Activated CD8-positive, alpha-beta memory T cell treated with anti-CD3 and anti-CD28 coated beads for 36 hours (primary cell): Measurements from ENCODE around the gene WT1. TPM values are rescaled to one million over a fixed set of nuclear protein-coding genes. Genes with fewer than 3 reads are reported as not detected.
"Not testable (repeated sequence)": the region's sequence is repeated elsewhere in the genome, so short reads cannot be mapped to it uniquely, and the experiment has no call there.

Experiments used
- CTCF ChIA-PET: fragments of 350-600 bp; sonication (Branson Sonifier 250); formaldehyde crosslinking; loops from one replicate; lab custom pipeline; 2021; ENCODE audit warnings: antibody characterized with exemption; lab: Charles Lee
- POLR2A ChIA-PET: fragments of 350-600 bp; sonication (Branson Sonifier 250); formaldehyde crosslinking; loops from one replicate; lab custom pipeline; 2021; ENCODE audit warnings: antibody characterized with exemption; lab: Charles Lee
- total RNA-seq, 2 experiments: library from RNA; stranded (reverse); gene quantifications; one replicate each; pipeline ENCODE4 v1.2.3, GENCODE V29; 2021

The WT1 gene
- not detected for total RNA-seq

- ChIA-PET CTCF (no interaction called here), POLR2A (no interaction called here)
Observed at GRCh38 chr11:32435511-32435941, at the start of gene WT1. Gene WT1, minus strand, starts transcription at chr11:32435539.

GRCh38 chr11:32479291-32479690 is 44.0 kb upstream of the WT1 start:
- POLR2A ChIA-PET: no interaction called here
- CTCF ChIA-PET: no interaction called here

DNA sequence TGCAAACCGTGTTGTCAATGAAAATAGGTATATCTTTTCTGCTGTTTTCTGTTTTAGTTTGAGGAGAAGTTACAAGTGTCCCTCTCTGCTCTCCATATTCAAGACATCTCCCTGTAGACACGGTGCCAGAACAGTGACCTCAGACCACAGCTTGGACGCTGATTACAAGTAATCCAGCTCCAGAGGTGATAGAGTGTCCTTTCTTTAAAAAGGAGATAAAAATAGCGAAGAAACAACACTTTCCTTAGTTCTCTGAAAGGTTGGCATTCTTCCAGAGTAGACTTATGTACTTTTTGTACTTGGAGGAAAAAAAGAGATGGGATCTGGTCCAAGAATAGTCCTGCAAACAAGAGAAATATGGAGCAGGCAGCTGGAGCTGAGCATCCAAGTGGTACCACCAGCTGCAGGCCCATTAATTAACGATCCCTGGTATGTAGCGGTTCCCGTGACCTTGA is 43.0 kb upstream of the WT1 start:
- ChIA-PET CTCF (no interaction called here), POLR2A (no interaction called here)

GRCh38 chr11:32473282-32473909 is 38.1 kb upstream of the WT1 start:
- ChIA-PET POLR2A (no interaction called here), CTCF (no interaction called here)

DNA sequence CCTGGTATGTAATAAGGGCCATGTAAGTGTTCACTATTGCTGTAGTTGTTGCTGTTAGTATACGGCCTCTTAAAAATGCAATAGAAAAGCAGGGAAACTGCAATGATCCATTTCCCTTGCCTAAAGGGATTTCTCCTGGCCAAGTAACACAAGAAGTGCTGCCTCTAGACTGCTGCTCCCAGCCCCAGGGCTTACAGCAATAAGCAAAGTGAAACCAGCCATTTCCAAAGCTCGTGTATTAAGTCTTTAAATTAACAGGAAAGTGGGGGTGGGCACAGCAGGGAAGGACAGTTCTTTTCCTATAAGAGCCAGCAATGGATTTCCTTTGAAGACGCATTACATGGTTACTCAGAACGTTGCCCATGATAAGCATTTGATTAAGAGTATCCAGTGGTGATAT is 36.9 kb upstream of the WT1 start:
- POLR2A ChIA-PET: no interaction called here
- CTCF ChIA-PET: no interaction called here

GRCh38 chr11:32471544-32471943 is 36.2 kb upstream of the WT1 start:
- POLR2A ChIA-PET, CTCF ChIA-PET: not testable (repeated sequence)

DNA sequence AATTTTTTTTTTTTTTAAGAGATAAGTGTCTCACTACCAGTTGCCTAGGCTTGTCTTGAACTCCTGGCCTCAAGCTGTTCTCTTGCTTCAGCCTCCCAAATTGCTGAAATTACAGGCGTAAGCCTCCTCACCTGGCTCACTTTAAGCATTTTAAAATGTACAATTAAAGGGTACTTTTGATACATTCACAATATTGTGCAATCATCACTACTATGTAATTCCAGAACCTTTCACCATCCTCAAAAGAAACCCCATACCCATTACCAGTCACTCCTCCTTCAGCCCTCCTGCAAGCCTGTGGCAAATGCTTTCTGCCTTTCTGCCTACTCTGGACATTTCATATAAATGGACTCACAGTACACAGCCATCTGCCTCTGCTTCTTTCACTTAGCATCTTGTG is 34.5 kb upstream of the WT1 start:
- POLR2A ChIA-PET: interaction anchor here (0.7 kb wide), 1 partner anchor 1496 kb away, joined by 9 read pairs; no protein-coding TSS in a partner anchor
- CTCF ChIA-PET: no interaction called here

DNA sequence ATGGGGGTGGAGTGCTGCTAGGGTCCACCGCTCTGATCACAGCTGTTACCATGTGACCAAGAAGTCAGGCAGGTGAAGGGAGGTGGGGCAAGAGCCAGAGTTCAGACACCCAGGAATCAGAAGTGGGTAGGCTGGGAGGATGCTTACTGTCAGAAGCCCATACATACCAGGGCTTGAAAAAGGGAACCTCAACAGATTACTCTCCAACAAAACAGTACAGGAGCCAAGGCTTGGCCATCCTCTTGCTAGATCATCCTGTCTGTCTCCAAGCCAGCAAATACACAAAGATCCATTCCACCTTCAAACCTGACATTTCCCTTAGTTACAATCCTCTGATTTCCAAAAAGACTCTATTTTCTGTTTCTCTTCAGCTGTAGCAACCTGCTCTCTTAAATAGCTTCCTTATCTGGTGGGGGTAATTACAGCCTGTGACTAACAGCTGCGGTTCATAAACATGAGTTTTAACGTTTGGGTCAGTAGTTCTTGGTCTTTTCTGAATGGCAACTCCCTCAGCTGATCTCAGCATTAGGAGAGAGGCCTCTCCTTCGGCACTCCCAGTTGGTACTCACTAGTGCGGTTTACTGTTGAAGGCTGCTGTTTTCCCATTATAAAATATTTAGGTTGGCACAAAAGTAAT is 31.1 kb upstream of the WT1 start:
- CTCF ChIA-PET: no interaction called here
- POLR2A ChIA-PET: no interaction called here

DNA sequence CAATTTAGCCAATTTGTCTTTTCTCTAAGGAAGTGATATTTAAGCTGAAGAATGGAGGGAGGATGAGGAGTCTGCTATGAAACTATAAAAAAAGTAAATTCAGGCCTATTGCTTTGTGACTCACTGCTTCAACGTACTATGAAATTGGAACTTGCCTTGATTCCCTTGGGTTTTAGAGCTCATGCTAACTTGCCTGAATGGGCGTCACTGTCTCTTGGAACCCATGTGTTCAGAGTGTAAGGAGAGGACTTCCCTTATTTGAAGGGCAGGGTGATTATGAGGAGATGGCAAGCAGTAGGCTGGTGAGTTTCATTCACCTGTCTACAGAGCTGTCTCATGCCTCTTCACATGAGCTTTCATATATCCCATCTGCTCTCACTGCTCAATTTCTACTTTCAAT is 28.7 kb upstream of the WT1 start:
- POLR2A ChIA-PET: no interaction called here
- CTCF ChIA-PET: no interaction called here

DNA sequence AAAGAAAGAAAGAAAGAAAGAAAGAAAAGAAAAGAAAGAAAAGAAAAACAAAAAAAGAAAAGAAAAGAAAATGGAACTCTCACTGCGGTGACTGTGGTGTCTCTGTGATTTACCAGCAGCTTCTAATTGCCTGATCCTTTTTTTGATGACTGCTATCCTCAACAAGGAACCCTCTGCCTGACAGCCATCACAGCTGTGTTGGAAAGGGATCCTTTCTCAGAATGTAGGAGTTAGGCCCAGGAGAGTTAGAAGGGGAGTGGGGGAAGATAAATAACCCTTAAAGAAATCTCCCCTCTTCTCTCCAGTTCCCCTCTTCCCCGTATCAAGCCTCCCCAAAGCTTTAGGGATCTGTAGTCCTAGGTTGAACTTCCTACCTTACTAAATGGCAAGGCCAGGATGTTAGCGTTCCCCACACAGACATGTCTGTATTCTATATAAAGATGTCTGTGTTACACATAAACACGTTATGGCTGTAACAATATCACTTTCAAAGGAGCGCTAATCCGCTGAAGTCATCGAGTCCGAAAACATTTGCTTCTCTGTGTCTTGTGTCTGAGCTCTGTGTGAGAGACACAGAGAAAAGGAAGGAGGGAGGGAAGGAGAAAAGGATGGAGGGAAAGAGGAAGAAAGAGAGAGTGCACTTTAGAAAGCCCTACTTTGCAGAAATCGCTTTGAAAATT is 26.8 kb upstream of the WT1 start:
- ChIA-PET POLR2A (no interaction called here), CTCF (no interaction called here)

GRCh38 chr11:32456864-32457263 is 21.5 kb upstream of the WT1 start:
- CTCF ChIA-PET: no interaction called here
- POLR2A ChIA-PET: no interaction called here

DNA sequence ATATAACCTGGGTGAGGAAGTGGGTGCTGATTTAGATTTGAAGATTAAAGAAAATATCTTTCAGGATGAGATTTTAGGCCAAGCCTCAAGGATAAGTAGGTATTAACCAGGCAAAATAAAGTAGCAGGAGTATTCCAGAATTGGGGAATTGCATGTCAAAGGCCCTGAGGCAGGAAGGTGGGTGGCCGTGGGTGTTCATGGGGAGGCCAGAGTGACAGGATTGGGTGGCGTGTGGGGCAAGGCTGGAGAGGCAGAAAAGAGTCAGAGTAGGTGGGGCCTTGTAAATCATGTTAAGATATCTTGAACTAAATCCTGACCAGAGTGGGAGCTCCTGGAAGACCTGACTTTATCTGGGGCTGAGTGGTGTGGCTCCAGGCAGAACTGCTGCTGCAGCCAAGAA is 19.7 kb upstream of the WT1 start:
- POLR2A ChIA-PET: no interaction called here
- CTCF ChIA-PET: no interaction called here

DNA sequence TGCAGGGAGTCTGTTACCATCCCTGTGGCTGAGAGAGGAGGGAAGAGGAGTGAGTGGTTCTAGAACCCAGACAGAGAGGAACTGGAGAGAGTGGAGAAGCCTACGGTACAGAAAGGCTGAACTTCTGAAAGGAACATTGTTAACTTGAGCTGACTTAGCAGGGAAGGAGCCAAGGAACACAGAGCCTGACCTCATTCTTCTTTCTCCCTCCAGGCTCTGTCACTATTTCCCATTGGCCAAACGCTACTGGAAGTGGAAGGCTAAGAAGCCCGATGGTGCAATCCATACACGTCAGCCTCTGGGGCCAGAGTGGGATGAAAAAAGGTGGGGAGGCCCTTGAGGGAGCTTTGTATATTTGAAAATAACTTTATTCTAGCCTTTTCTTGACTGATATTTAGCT is 16.5 kb upstream of the WT1 start:
- CTCF ChIA-PET: no interaction called here
- POLR2A ChIA-PET: no interaction called here

DNA sequence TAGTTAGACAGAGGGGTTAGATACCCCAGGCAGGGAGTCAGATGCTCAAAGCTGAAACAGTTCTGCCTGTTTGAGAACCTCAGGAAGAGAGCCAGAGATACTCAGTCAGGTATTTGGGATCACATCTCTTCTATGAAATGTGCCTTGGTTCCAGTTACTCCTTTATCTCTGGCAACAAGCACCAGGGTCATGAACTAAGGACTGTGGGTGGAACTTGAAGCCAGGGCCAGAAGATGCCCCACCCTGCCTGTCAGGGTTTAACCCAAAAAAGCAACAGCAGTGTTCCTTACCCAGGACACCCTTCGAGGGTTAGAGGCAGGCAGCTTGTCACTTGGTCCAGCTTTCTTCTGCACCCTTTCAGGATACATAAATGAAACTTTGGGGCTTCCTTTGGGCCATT is 15.0 kb upstream of the WT1 start:
- CTCF ChIA-PET: no interaction called here
- POLR2A ChIA-PET: no interaction called here

DNA sequence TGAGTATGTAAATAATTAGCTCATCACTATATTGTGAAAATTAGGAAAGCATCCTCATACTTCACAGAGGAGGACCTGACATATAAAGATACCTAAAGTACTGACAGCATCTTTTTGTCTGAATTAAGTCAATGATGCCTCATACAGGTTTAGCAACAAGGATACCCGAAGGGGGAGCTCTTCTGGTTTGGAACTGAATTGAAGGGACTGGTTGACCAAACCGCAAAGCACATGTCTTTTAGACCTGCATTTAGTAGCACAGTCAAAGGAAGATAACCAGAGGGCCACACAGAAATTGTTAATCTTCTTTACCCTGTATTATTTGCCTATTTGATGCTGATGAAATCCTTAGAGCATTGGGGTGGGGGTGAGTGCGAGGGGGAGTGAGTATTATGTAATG is 12.9 kb upstream of the WT1 start:
- ChIA-PET CTCF (interaction anchor here (0.6 kb wide), 1 partner anchor 417 kb away, joined by 3 read pairs; no protein-coding TSS in a partner anchor), POLR2A (no interaction called here)

GRCh38 chr11:32447252-32447651 is 11.9 kb upstream of the WT1 start:
- ChIA-PET POLR2A (no interaction called here), CTCF (no interaction called here)

DNA sequence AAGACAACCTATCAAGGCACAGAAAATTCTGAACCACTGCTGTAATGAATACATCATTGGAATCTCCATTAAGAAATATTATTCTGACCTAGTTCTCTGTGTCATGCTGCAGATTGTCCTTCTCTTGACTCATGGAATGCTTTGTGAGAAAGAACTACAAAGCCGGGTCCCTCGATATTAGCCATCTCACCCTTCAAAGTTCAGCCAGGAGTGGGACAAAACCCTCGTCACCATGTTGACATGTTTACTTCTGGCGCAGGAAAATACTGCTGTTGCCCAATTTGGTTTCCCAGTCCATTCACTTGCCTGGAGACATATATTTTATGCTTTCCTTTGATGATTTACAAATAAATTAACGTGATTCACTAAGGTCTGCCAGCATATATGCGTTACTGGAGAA is 10.9 kb upstream of the WT1 start:
- ChIA-PET POLR2A (no interaction called here), CTCF (no interaction called here)

- CTCF ChIA-PET: no interaction called here
- POLR2A ChIA-PET: no interaction called here
Observed at GRCh38 chr11:32444186-32444585, 8.8 kb upstream of the WT1 start.

DNA sequence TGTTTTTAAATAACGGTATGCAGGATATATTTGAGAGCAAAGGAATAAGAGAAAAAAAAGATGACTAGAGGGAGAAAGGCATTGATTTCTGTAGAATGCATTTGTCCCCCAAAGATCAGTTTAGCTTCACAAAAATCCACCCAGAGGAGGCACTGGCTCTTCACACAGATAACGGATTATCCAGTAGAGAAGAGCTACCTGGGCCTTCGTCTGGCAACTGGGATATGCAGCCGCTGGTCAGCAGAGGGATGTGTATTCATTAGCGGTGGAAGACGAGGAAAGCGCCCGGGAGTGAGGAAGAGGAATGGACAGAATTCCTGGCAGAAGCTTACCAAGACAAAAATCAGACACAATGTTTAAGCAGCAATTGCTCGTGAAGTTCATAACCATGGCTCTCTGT is 5.6 kb upstream of the WT1 start:
- ChIA-PET POLR2A (no interaction called here), CTCF (no interaction called here)

DNA sequence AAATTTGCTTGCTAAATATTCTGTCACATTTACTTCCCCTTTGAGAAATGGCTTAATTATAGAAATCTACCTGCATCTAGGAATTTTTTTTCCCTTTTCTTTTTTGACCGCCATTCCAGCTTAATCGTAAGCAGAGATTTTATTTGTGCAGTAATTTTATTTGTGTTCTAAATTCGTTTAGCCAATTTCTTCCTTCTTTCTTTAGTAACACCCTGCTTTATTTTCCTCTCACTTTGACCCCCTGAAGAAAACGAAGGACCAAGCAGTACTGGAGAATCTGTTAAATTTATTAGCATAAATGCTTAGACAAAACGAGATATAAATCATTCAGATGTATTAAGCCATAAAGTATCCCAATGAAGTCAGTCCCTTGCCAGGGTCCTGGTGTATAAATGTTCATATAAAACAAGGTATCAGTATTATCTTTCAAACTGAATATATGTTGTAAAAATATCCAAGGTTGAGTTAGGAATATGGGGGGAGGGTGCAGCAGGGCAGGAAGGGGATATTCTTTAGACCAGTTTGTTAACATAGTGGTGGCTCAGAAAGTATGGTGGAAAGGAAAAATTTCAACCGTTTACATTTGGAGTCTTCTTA is 5.1 kb upstream of the WT1 start:
- CTCF ChIA-PET: no interaction called here
- POLR2A ChIA-PET: no interaction called here
